Tibial nerve (tissue), 4 donors: Measurements from ENCODE around the gene LPXN.

ENCODE experiments used
- CTCF ChIP-seq, 5 experiments: fragments of 200-600 bp in 3 of 5; fragments of 450-650 bp in 2 of 5; sonication (generic) in 3 of 5; IDR thresholded peaks; one replicate each; pipeline ENCODE4 v1.5.1; 2016 to 2019; ENCODE audit warnings: antibody characterized with exemption in 5 of 5, mild to moderate bottlenecking in 3 of 5, moderate library complexity in 2 of 5
- EP300 ChIP-seq, 2 donors: sonication (generic); formaldehyde crosslinking; IDR thresholded peaks; one replicate each; pipeline ENCODE4 v1.6.1; 2017; ENCODE audit warnings: antibody characterized with exemption in 2 of 2, mild to moderate bottlenecking in 1 of 2
- POLR2A ChIP-seq, 2 donors: fragments of 450-650 bp; IDR thresholded peaks; one replicate each; pipeline ENCODE4 v1.6.1; 2017; ENCODE audit warnings: antibody characterized with exemption in 2 of 2, mild to moderate bottlenecking in 2 of 2, moderate library complexity in 2 of 2

GRCh38 chr11:58586998-58587397, 11.3 kb upstream of the LPXN start:
- TF ChIP-seq POLR2A (IDR thresholded peaks at IDR 0.05) (no peak), CTCF (IDR thresholded peaks at IDR 0.05) (no peak), EP300 (IDR thresholded peaks at IDR 0.05) (no peak)
